ENCODE measurements around the gene VCL.

Gene VCL

DNA sequence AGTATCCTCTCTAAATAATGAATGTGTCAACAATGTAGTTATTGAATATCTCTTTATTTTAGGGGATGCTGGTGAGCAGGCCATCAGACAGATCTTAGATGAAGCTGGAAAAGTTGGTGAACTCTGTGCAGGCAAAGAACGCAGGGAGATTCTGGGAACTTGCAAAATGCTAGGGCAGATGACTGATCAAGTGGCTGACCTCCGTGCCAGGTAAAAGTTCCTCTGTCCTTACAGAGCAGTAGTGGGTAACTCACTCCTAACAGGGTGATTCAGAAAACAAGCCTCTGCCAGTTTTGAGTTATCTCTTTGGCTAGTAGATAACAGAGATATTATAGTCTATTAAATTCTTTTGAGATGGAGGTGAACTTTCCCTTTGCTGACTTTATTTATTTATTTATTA, 85.4 kb downstream of the VCL start:
- H3K36me3 Mint-ChIP-seq = peaks cover 48% of the 10 kb centered on the region
- H3K4me3 Mint-ChIP-seq = no peak overlapping the region
- no peak for DNase-seq (ENCODE audit: low spot score in 2 of 2)
- no peak overlapping the region for H3K27ac Mint-ChIP-seq
- H3K4me1 Mint-ChIP-seq = peaks cover 40% of the 10 kb centered on the region
- no peaks in the 10 kb centered on the region for H3K9me3 Mint-ChIP-seq
- no peak for ATAC-seq

DNA sequence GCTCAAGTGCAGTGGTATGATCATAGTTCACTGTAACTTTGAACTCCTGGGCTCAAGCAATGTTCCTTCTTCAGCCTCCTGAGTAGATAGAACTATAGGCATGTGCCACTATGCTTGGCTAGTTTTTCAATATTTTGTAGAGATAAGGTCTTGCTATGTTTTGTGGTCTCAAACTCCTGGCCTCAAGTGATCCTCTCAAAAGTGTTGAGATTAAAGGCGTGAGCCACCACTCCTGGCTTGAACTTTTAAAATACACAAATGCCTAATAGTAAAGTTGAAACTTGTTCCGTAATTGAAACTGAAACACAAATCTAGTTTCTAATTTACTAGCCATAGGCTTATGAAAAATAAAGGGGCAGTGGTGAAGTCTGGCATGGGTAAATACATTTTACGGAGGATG, 87.0 kb downstream of the VCL start:
- Mint-ChIP-seq H3K4me3 (peak overlapping the region; percentile 2), H3K27ac (peak overlapping the region; percentile 27), H3K4me1 (peaks cover 24% of the 10 kb centered on the region), H3K9me3 (no peaks in the 10 kb centered on the region), H3K36me3 (peaks cover 62% of the 10 kb centered on the region)
- DNase-seq (ENCODE audit: low spot score in 2 of 2) (peak in 1 of 2 donors; percentile 51), ATAC-seq (peak; percentile 90)

DNA sequence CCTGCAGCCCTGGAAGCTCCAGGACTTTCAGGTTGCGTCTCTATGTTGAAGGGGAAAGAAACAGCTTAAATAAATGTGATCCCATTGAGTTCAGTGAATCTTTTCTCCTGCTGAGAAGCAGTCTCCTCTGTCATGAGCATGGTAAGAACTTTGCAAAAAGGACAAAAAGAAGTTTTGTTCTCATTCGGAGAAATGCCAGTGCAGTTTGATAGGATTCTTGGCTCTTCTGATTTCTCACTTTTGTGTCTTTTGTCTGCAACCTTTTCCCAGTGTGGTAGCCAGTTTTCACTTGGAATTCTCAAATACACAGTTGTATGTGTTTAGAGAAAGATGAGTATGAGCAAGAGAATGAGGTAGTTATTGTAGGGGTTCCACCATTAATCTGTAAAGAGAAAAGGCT, 88.4 kb downstream of the VCL start:
- H3K9me3 Mint-ChIP-seq = no peaks in the 10 kb centered on the region
- peaks cover 14% of the 10 kb centered on the region for H3K4me1 Mint-ChIP-seq
- H3K27ac Mint-ChIP-seq = no peak overlapping the region
- no peak overlapping the region for H3K4me3 Mint-ChIP-seq
- peaks cover 75% of the 10 kb centered on the region for H3K36me3 Mint-ChIP-seq
- no peak for ATAC-seq
- DNase-seq (ENCODE audit: low spot score in 2 of 2) = no peak

DNA sequence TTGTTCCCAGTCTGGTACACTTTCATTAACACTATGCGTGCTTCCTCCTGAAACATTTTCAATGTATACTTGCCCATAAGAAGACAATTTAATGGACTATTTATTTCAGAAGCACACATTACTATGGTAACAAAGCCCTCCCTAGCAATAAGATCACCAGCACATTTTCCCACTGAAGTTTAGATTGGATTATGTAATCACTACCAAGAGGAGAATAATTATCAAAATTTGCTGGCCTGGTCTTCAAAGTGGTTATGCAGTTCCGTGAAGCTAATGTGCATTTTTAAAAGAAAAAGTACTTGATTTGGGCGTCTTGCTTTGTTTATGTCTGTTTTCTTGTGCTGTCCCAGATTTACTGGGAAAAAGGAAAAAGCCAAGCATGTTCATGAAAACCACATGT, 90.8 kb downstream of the VCL start:
- Mint-ChIP-seq H3K27ac (no peak overlapping the region), H3K36me3 (peaks cover 83% of the 10 kb centered on the region)

DNA sequence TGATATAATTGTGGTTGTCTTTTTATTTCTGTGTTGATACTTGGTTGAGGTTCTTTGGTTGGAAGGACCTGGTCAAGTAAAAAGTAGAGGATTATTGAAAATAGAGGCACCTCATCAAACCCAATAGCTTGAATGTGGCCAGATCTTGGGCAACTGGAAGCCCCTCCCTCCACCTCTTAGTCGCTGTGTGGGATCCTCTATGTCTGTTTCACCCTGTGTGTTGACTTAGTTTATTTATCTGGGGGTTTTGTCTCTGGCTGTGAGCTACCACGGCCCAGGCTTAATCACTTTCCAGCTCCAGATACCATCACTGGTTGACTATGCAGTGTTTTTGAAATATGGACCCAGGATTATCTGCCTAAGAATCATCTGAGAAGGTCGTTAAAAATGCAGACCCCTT, 94.5 kb downstream of the VCL start:
- ATAC-seq (no peak), DNase-seq (ENCODE audit: low spot score in 2 of 2) (no peak)
- H3K9me3 Mint-ChIP-seq = no peaks in the 10 kb centered on the region
- H3K36me3 Mint-ChIP-seq = peaks cover 88% of the 10 kb centered on the region
- H3K27ac Mint-ChIP-seq = peak overlapping the region; percentile 54
- H3K4me1 Mint-ChIP-seq = no peaks in the 10 kb centered on the region
- no peak overlapping the region for H3K4me3 Mint-ChIP-seq

More for the DNA sequence above, 90.8 kb downstream of the VCL start:
- no peak for DNase-seq (ENCODE audit: low spot score in 2 of 2)
- no peaks in the 10 kb centered on the region for H3K9me3 Mint-ChIP-seq
- H3K4me3 Mint-ChIP-seq = no peak overlapping the region
- H3K4me1 Mint-ChIP-seq = peaks cover 12% of the 10 kb centered on the region
- no peak for ATAC-seq

DNA sequence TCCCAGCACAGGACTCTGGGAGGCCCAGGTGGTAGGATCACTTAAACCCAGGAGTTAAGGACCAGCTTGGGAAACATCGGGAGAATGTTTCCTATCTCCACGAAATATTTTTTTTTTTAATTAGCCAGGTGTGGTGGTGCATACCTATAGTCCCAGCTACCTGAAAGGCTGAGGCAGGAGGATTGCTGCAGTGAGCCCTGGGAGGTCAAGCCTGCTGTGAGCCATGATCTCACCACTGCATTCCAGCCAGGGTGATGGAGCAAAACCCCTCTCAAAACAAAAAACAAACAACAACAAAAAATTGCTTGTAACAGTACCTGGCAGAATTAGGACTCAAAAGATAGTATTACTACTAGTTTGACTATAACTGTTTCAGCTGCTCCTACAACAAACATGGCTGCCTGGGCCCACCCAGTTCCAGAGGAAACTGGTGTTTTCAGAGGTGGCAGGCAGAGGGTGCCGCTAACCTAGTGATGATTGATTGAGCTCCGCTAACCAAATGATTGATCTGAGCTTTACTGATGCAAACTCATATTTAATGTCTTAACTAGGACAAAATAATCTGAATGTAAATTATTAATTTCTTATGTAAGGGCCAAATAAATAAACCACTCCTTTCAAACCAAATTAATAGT, 95.7 kb downstream of the VCL start:
- no peak overlapping the region for H3K4me3 Mint-ChIP-seq
- DNase-seq (ENCODE audit: low spot score in 2 of 2) = no peak
- no peaks in the 10 kb centered on the region for H3K4me1 Mint-ChIP-seq
- ATAC-seq = no peak
- peaks cover 99% of the 10 kb centered on the region for H3K36me3 Mint-ChIP-seq
- H3K27ac Mint-ChIP-seq = no peak overlapping the region
- H3K9me3 Mint-ChIP-seq = no peaks in the 10 kb centered on the region

DNA sequence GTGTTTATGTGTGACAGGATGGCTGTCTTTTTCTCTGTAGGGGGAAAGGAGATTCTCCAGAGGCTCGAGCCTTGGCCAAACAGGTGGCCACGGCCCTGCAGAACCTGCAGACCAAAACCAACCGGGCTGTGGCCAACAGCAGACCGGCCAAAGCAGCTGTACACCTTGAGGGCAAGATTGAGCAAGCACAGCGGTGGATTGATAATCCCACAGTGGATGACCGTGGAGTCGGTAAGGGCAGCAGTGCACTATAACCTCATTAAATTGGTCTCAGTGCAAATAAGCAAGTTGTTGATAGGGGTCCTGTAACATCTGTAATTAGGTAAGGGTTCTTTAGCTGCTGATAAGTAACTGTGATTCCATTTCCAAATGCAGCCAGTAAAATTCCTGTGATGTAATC, 96.3 kb downstream of the VCL start:
- H3K36me3 Mint-ChIP-seq = peaks cover 99% of the 10 kb centered on the region
- ATAC-seq (no peak), DNase-seq (ENCODE audit: low spot score in 2 of 2) (no peak)
- no peak overlapping the region for H3K4me3 Mint-ChIP-seq
- no peak overlapping the region for H3K27ac Mint-ChIP-seq
- no peaks in the 10 kb centered on the region for H3K4me1 Mint-ChIP-seq
- H3K9me3 Mint-ChIP-seq = no peaks in the 10 kb centered on the region

DNA sequence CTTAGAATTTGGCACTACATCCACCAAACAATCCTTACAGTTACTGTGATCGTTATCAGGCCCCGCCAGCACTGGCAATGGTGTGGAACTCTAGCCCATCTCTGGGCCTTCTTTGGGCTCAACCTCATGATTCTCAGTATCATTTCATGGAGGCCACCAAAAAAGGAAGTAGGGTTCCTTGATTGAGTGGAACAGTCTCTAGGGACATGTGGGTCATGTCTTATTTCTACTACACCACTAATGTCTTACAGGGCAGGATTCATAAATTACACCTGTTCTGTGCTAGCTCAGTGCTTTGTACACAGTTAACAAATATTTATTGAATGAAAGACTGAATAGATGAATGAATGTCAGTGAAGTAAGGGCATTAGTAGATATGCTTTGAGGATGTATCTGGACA, 98.9 kb downstream of the VCL start:
- Mint-ChIP-seq H3K4me1 (no peaks in the 10 kb centered on the region), H3K36me3 (peaks cover 93% of the 10 kb centered on the region), H3K27ac (peak overlapping the region; percentile 30), H3K4me3 (no peak overlapping the region), H3K9me3 (no peaks in the 10 kb centered on the region)
- no peak for ATAC-seq
- no peak for DNase-seq (ENCODE audit: low spot score in 2 of 2)

DNA sequence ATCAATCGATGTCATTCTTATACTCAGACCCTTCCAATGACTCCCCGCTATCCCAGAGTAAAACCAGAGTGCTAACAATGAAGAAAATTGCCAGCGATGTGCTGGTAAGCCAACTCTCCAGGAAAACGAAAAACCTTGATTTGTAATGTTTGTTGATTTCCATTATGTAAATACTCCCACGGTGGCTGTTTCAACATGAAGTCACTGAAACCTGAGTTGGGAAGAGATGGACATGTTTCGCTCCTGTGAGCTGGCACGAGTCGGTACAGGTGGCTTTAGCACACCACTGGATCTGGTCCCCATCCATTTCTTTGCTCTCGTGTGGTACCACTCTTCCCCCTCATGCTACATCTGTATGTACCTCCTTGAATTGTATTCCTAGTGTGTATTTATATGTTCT, 99.9 kb downstream of the VCL start:
- H3K4me1 Mint-ChIP-seq = no peaks in the 10 kb centered on the region
- H3K9me3 Mint-ChIP-seq = no peaks in the 10 kb centered on the region
- H3K4me3 Mint-ChIP-seq = no peak overlapping the region
- H3K27ac Mint-ChIP-seq = no peak overlapping the region
- no peak for DNase-seq (ENCODE audit: low spot score in 2 of 2)
- H3K36me3 Mint-ChIP-seq = peaks cover 93% of the 10 kb centered on the region
- no peak for ATAC-seq

DNA sequence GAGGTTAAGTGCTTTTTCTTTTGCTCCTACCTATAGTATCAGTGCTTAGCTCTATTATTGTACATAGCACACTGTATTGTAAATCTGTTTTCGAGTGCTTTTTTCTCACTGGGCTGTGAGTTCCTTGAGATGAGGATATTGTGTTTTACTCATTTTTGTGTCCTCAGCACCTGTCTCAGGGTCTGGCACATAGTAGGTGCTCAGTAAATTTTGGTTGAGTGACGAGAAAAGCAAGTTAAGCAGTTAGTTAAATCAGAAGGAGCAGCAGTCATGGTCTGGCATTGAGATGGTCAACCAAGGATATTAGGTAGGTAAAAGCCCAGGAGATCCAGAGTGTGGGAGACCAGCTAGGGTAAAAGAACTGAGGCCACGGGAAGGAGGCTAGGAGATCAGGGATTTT, 101.5 kb downstream of the VCL start:
- Mint-ChIP-seq H3K4me1 (no peaks in the 10 kb centered on the region), H3K9me3 (no peaks in the 10 kb centered on the region), H3K4me3 (no peak overlapping the region), H3K27ac (peak overlapping the region; percentile 7), H3K36me3 (peaks cover 93% of the 10 kb centered on the region)
- DNase-seq (ENCODE audit: low spot score in 2 of 2) (no peak), ATAC-seq (no peak)

DNA sequence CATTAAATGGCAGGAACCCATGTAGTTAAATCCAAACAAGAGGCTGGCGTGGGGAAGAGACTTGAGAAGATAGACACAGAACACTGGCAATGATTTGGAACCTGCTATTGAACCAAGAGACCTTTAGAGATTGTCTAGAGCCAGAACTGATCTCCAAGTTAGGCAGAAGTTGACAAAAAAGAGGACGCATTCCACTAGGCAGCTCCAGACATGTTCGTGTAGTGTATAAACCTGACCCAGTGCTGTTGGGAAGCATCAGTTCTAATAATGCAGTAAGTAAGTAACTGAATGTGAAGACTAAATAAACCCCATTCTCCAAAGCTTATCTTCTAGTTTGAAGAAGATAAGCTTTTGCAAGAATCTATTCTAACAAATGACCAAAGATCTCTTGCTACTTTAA, 101.9 kb downstream of the VCL start:
- DNase-seq (ENCODE audit: low spot score in 2 of 2) = no peak
- no peaks in the 10 kb centered on the region for H3K4me1 Mint-ChIP-seq
- H3K27ac Mint-ChIP-seq = peak overlapping the region; percentile 7
- peaks cover 93% of the 10 kb centered on the region for H3K36me3 Mint-ChIP-seq
- H3K9me3 Mint-ChIP-seq = no peaks in the 10 kb centered on the region
- H3K4me3 Mint-ChIP-seq = no peak overlapping the region
- ATAC-seq = no peak

DNA sequence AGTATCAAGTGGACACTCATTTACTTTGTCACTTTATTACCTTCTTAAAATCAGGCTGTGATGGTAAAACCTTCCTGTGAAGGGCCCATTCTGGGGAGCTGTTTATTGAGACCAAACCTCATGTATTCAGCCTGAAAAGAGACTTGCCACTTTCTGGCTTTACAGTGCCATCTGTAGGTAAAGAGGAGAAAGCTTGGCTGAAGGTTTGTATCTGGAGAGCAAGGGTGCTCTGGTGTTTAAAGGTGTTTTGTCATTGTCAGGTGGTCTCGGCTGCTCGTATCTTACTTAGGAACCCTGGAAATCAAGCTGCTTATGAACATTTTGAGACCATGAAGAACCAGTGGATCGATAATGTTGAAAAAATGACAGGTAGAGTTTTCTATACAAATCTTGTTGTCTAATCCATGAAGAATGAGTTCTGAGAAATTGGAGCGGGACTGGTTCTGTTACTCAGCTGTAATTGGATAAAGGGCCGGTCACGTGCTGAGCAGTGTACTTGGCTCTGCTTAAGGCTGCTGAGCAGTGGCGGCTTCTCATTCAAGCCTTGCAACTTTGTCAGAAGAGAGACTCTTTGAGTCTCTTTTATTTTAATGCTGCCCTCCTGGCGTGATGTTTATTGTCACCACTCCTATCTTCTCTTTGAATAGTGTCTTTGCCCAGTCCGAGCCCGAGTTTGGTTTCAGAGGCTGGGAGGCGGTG, 105.8 kb downstream of the VCL start:
- no peak for DNase-seq (ENCODE audit: low spot score in 2 of 2)
- H3K4me3 Mint-ChIP-seq = no peak overlapping the region
- no peaks in the 10 kb centered on the region for H3K9me3 Mint-ChIP-seq
- no peak for ATAC-seq
- H3K36me3 Mint-ChIP-seq = peaks cover 92% of the 10 kb centered on the region
- H3K4me1 Mint-ChIP-seq = peaks cover 6% of the 10 kb centered on the region
- peak overlapping the region; percentile 36 for H3K27ac Mint-ChIP-seq

DNA sequence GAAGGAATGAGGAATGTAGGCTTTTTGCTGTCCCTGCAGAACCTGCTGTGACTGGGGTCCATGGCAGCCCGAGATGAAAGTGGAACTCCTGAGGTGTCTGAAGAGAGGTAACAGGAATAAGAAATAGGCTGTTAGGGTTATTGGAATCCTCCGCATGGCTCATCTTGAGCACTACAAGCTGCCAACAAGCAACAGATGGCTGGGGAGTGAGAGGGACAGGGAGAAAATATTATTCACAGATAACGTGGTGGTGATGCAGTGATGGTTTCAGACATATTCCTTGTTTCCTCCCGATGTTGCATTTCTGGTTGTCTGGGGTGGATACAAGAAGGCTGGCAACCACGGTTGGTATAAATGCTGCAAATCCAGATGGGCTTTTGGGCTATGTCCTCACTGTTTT, 106.6 kb downstream of the VCL start:
- peaks cover 6% of the 10 kb centered on the region for H3K4me1 Mint-ChIP-seq
- peaks cover 93% of the 10 kb centered on the region for H3K36me3 Mint-ChIP-seq
- no peak for ATAC-seq
- H3K9me3 Mint-ChIP-seq = no peaks in the 10 kb centered on the region
- H3K27ac Mint-ChIP-seq = peak overlapping the region; percentile 36
- H3K4me3 Mint-ChIP-seq = no peak overlapping the region
- DNase-seq (ENCODE audit: low spot score in 2 of 2) = no peak

DNA sequence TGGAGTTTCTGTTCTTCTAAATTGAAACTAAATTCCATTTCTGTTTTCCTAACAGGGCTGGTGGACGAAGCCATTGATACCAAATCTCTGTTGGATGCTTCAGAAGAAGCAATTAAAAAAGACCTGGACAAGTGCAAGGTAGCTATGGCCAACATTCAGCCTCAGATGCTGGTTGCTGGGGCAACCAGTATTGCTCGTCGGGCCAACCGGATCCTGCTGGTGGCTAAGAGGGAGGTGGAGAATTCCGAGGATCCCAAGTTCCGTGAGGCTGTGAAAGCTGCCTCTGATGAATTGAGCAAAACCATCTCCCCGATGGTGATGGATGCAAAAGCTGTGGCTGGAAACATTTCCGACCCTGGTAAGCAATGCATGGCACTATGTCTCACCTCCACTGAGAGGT, 107.1 kb downstream of the VCL start:
- H3K36me3 Mint-ChIP-seq = peaks cover 98% of the 10 kb centered on the region
- no peak for DNase-seq (ENCODE audit: low spot score in 2 of 2)
- ATAC-seq = no peak
- H3K4me1 Mint-ChIP-seq = peaks cover 6% of the 10 kb centered on the region
- H3K4me3 Mint-ChIP-seq = no peak overlapping the region
- no peak overlapping the region for H3K27ac Mint-ChIP-seq
- H3K9me3 Mint-ChIP-seq = no peaks in the 10 kb centered on the region

DNA sequence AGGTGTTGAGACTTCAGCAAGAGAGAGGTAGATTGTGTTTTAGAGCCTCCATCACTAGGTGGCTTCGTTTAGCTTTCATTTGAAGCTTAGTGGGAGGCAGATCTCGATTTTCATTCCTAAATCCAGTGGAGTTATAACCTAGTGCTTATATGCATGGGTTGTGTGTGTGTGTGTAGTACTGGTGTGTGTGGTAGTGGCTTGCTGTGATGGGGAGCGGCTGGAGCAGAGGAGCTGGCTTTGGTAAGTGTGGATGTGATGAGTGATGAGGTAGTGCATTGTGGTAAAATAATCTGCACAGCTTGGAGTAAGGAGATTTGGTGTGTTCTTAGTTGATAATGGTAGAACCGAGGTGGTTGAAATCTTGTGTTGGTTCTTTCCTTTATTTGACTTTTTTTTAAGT, 109.5 kb downstream of the VCL start:
- no peak for DNase-seq (ENCODE audit: low spot score in 2 of 2)
- Mint-ChIP-seq H3K4me3 (no peak overlapping the region), H3K9me3 (no peaks in the 10 kb centered on the region), H3K27ac (peak overlapping the region; percentile 67), H3K36me3 (peaks cover 98% of the 10 kb centered on the region), H3K4me1 (peaks cover 6% of the 10 kb centered on the region)
- no peak for ATAC-seq

DNA sequence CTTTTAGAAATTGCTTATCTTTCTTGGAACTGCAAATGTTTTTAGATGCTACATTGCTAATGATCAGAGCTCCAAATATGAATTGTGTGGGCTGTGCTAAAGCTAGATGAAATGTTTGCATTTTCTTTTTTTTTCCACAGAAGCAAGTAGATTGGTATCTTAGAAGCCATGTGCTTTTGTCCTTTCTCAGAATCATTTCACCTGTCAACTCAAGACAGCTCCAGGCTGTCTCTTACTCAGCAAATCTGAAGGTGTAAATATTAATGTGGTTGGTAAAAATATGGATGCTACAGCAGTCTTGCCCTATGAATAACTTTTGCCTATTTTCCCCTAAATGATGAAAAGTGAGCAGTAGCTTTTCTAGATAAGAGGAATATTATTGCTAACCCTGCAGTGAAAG, 111.5 kb downstream of the VCL start:
- Mint-ChIP-seq H3K4me3 (no peak overlapping the region), H3K9me3 (no peaks in the 10 kb centered on the region), H3K27ac (peak overlapping the region; percentile 67), H3K36me3 (peaks cover 98% of the 10 kb centered on the region), H3K4me1 (peaks cover 6% of the 10 kb centered on the region)
- ATAC-seq (no peak), DNase-seq (ENCODE audit: low spot score in 2 of 2) (no peak)
